ENCODE results near the gene PDZRN3. TPM values are rescaled to one million over a fixed set of nuclear protein-coding genes. Genes with fewer than 3 reads are reported as not detected.
"Not testable (repeated sequence)": the region's sequence is repeated elsewhere in the genome, so short reads cannot be mapped to it uniquely, and the experiment has no call there.

Gene PDZRN3
- total RNA-seq, 1 experiment from 2014 or later = not detected

GRCh38 chr3:73569246-73569760 lies 55.4 kb downstream of the PDZRN3 start:
- Histone ChIP-seq H3F3A (ENCODE audit: insufficient read depth, low read depth) (no peaks in the 10 kb centered on the region), H3K27me3 (ENCODE audit: insufficient read depth, low read depth) (peaks cover 21% of the 10 kb centered on the region; the same call in 1 of the 2 replicates), H3K36me3 (ENCODE audit: low read depth) (no peaks in the 10 kb centered on the region), H4K20me1 (ENCODE audit: insufficient read depth) (no peaks in the 10 kb centered on the region), H3K9me3 (ENCODE audit: insufficient read depth, low read depth) (no peaks in the 10 kb centered on the region), H3K4me3 (no peak overlapping the region), H3K79me2 (ENCODE audit: low read depth) (no peaks in the 10 kb centered on the region), H2AFZ (no peak overlapping the region), H3K4me1 (replicated peaks; ENCODE audit: insufficient read depth) (no peaks in the 10 kb centered on the region), H3K9me2 (ENCODE audit: insufficient read depth) (no peaks in the 10 kb centered on the region), H3K4me2 (no peak overlapping the region), H3K27ac (no peak overlapping the region)
- intact Hi-C loops (cut with micrococcal nuclease; ENCODE audit: unreplicated experiment) = no loop called here
- POLR2A ChIA-PET (ENCODE audit: unreplicated experiment) = no interaction called here
- TF ChIP-seq CTCF (conservative IDR thresholded peaks at IDR 0.05) = no peak
- no peak for TF ChIP-seq EZH2 (IDR thresholded peaks at IDR 0.05; ENCODE audit: low read depth)
- DNase-seq = no peak
- CTCF ChIA-PET = no interaction called here
- BruUV-seq (replicated peaks) = no TSS peak

GRCh38 chr3:73568371-73568862 lies 56.3 kb downstream of the PDZRN3 start:
- BruUV-seq (replicated peaks) = no TSS peak
- Histone ChIP-seq H3K79me2 (ENCODE audit: low read depth) (no peaks in the 10 kb centered on the region), H3K9me3 (ENCODE audit: insufficient read depth, low read depth) (no peaks in the 10 kb centered on the region), H3K36me3 (ENCODE audit: low read depth) (no peaks in the 10 kb centered on the region), H3K27ac (no peak overlapping the region), H4K20me1 (ENCODE audit: insufficient read depth) (no peaks in the 10 kb centered on the region), H3K4me3 (no peak overlapping the region), H3K9me2 (ENCODE audit: insufficient read depth) (no peaks in the 10 kb centered on the region), H3K4me2 (no peak overlapping the region), H3K4me1 (replicated peaks; ENCODE audit: insufficient read depth) (no peaks in the 10 kb centered on the region), H3K27me3 (ENCODE audit: insufficient read depth, low read depth) (peaks cover 21% of the 10 kb centered on the region; the same call in 1 of the 2 replicates), H3F3A (ENCODE audit: insufficient read depth, low read depth) (no peaks in the 10 kb centered on the region), H2AFZ (no peak overlapping the region)
- DNase-seq = no peak
- POLR2A ChIA-PET (ENCODE audit: unreplicated experiment) = no interaction called here
- CTCF ChIA-PET = no interaction called here
- TF ChIP-seq EZH2 (IDR thresholded peaks at IDR 0.05; ENCODE audit: low read depth) = no peak
- intact Hi-C loops (cut with micrococcal nuclease; ENCODE audit: unreplicated experiment) = no loop called here

GRCh38 chr3:73565374-73565773 lies 59.4 kb downstream of the PDZRN3 start:
- H3K27ac ChIP-seq; H3K9me2 ChIP-seq (ENCODE audit: insufficient read depth); H3K79me2 ChIP-seq (ENCODE audit: low read depth); H4K20me1 ChIP-seq (ENCODE audit: insufficient read depth); BruUV-seq (replicated peaks); H3K4me1 ChIP-seq (replicated peaks; ENCODE audit: insufficient read depth); intact Hi-C loops (cut with micrococcal nuclease; ENCODE audit: unreplicated experiment); CTCF ChIA-PET; POLR2A ChIA-PET (ENCODE audit: unreplicated experiment); H3K4me3 ChIP-seq; H2AFZ ChIP-seq; DNase-seq; H3K9me3 ChIP-seq (ENCODE audit: insufficient read depth, low read depth); H3K36me3 ChIP-seq (ENCODE audit: low read depth); H3K4me2 ChIP-seq; H3F3A ChIP-seq (ENCODE audit: insufficient read depth, low read depth): not testable (repeated sequence)
- peaks cover 21% of the 10 kb centered on the region; the same call in 1 of the 2 replicates for H3K27me3 ChIP-seq (ENCODE audit: insufficient read depth, low read depth)

- H2AFZ ChIP-seq = no peak overlapping the region
- POLR2A ChIA-PET (ENCODE audit: unreplicated experiment) = no interaction called here
- H3K9me2 ChIP-seq (ENCODE audit: insufficient read depth) = no peaks in the 10 kb centered on the region
- TF ChIP-seq CTCF (conservative IDR thresholded peaks at IDR 0.05) (no peak), EZH2 (IDR thresholded peaks at IDR 0.05; ENCODE audit: low read depth) (no peak)
- no peaks in the 10 kb centered on the region for H3K36me3 ChIP-seq (ENCODE audit: low read depth)
- H3K4me3 ChIP-seq = no peak overlapping the region
- CTCF ChIA-PET = no interaction called here
- intact Hi-C loops (cut with micrococcal nuclease; ENCODE audit: unreplicated experiment) = no loop called here
- BruUV-seq (replicated peaks) = no TSS peak
- no peak overlapping the region for H3K27ac ChIP-seq
- H3K79me2 ChIP-seq (ENCODE audit: low read depth) = no peaks in the 10 kb centered on the region
- H3K4me1 ChIP-seq (replicated peaks; ENCODE audit: insufficient read depth) = no peaks in the 10 kb centered on the region
- no peak for DNase-seq
- no peaks in the 10 kb centered on the region for H3K9me3 ChIP-seq (ENCODE audit: insufficient read depth, low read depth)
- H3K4me2 ChIP-seq = no peak overlapping the region
- H3K27me3 ChIP-seq (ENCODE audit: insufficient read depth, low read depth) = peaks cover 10% of the 10 kb centered on the region; the same call in 1 of the 2 replicates
- no peaks in the 10 kb centered on the region for H4K20me1 ChIP-seq (ENCODE audit: insufficient read depth)
- no peaks in the 10 kb centered on the region for H3F3A ChIP-seq (ENCODE audit: insufficient read depth, low read depth)
Observed at GRCh38 chr3:73563896-73564582, 60.7 kb downstream of the PDZRN3 start.

Measured in PC-9 (cell line).